Measurements from ENCODE around the gene TMEM168. TPM values are rescaled to one million over a fixed set of nuclear protein-coding genes. Genes with fewer than 3 reads are reported as not detected.
"Not testable (repeated sequence)": the region's sequence is repeated elsewhere in the genome, so short reads cannot be mapped to it uniquely, and the experiment has no call there.

Gene TMEM168
- polyA plus RNA-seq, 1 donor (not counting 4 experiments of a cell fraction or from before 2014, with no cell fraction given): 32.8 TPM

DNA sequence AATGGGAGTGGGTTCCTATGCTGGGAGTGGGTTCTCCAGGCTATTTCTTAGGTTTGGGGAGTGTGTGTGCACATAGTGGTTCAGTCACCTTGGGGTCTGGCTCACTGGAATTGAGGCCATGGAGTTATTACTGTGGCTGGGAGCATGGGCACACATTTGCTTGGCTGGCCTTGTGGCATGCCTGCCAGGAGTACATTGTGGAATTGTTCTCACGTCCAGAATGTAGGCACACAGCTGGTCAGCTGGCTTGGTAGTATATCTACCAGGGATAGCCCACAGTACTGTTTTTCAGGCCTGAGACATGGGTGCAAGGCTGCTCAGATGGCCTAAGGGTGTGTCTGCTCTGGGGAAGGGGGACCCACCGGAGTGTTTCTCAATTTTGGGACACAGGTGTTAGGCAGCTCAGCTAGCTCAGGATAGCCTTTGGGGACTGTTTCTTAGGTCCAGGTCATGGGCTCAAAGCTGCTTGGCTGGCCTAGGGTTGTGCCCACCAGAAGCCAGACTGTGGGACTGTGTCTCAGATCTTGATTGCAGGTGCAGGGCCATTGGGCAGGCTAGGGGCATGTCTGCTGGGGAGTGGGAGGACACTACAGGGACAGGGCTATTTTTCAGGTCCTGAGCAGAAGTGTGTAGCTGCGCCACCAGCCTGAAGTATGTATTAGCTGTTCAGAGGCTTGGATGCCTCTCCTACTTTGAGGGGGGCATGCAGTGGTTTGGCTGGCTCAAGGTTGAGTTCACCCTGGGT, 50.6 kb downstream of the TMEM168 start:
- Histone ChIP-seq H3K9ac (ENCODE audit: control insufficient read depth, extremely low read depth, insufficient read depth, low read length) (no peak overlapping the region), H3K79me2 (ENCODE audit: control insufficient read depth, insufficient read depth, low read length) (no peaks in the 10 kb centered on the region), H3K27ac (ENCODE audit: control insufficient read depth, insufficient read depth, low read length) (no peak overlapping the region), H3K4me2 (ENCODE audit: control insufficient read depth, extremely low read depth, insufficient read depth, low read depth, low read length) (no peak overlapping the region), H3K9me3 (ENCODE audit: control insufficient read depth, low read depth, low read length) (no peaks in the 10 kb centered on the region), H4K20me1 (ENCODE audit: control insufficient read depth, extremely low read depth, insufficient read depth, low read length) (no peaks in the 10 kb centered on the region), H2AFZ (ENCODE audit: control insufficient read depth, low read length) (no peak overlapping the region), H3K9me1 (ENCODE audit: control insufficient read depth, extremely low read depth, insufficient read depth, low read length) (no peaks in the 10 kb centered on the region), H3K27me3 (ENCODE audit: control insufficient read depth, extremely low read depth, insufficient read depth, low read length) (no peaks in the 10 kb centered on the region), H3K4me1 (ENCODE audit: control insufficient read depth, extremely low read depth, insufficient read depth, low read length) (no peaks in the 10 kb centered on the region), H3K36me3 (ENCODE audit: control insufficient read depth in 2 of 2, extremely low read depth in 1 of 2, insufficient read depth in 2 of 2, low read length in 2 of 2) (no peaks in the 10 kb centered on the region), H3K4me3 (ENCODE audit: control insufficient read depth in 2 of 3, extremely low read depth in 1 of 3, insufficient read depth in 2 of 3, low read depth in 1 of 3, low read length in 3 of 3) (no peak overlapping the region)
- dilution Hi-C loops (cut with MboI; ENCODE audit: extremely low pct_ligation_motif_present, low sequenced_read_pairs): no loop called here
- DNase-seq (ENCODE audit: low read depth, low spot score) (no peak), FAIRE-seq (no peak)
- TF ChIP-seq, protein P1, sequence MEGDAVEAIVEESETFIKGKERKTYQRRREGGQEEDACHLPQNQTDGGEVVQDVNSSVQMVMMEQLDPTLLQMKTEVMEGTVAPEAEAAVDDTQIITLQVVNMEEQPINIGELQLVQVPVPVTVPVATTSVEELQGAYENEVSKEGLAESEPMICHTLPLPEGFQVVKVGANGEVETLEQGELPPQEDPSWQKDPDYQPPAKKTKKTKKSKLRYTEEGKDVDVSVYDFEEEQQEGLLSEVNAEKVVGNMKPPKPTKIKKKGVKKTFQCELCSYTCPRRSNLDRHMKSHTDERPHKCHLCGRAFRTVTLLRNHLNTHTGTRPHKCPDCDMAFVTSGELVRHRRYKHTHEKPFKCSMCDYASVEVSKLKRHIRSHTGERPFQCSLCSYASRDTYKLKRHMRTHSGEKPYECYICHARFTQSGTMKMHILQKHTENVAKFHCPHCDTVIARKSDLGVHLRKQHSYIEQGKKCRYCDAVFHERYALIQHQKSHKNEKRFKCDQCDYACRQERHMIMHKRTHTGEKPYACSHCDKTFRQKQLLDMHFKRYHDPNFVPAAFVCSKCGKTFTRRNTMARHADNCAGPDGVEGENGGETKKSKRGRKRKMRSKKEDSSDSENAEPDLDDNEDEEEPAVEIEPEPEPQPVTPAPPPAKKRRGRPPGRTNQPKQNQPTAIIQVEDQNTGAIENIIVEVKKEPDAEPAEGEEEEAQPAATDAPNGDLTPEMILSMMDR (optimal IDR thresholded peaks at IDR 0.05 in 1 of 3, IDR thresholded peaks at IDR 0.05 in 1 of 3, conservative IDR thresholded peaks at IDR 0.05 in 1 of 3; ENCODE audit: extremely low read depth in 1 of 3, insufficient read depth in 2 of 3, low read length in 3 of 3): no peak
- TF ChIP-seq EZH2 (IDR thresholded peaks at IDR 0.05; ENCODE audit: low read length): no peak

- H3K9me3 ChIP-seq (ENCODE audit: control insufficient read depth, low read depth, low read length): no peaks in the 10 kb centered on the region
- no peaks in the 10 kb centered on the region for H3K79me2 ChIP-seq (ENCODE audit: control insufficient read depth, insufficient read depth, low read length)
- dilution Hi-C loops (cut with MboI; ENCODE audit: extremely low pct_ligation_motif_present, low sequenced_read_pairs): no loop called here
- TF ChIP-seq, protein P1 (optimal IDR thresholded peaks at IDR 0.05 in 1 of 3, IDR thresholded peaks at IDR 0.05 in 1 of 3, conservative IDR thresholded peaks at IDR 0.05 in 1 of 3; ENCODE audit: extremely low read depth in 1 of 3, insufficient read depth in 2 of 3, low read length in 3 of 3): no peak
- no peak for TF ChIP-seq EZH2 (IDR thresholded peaks at IDR 0.05; ENCODE audit: low read length)
- H3K4me1 ChIP-seq (ENCODE audit: control insufficient read depth, extremely low read depth, insufficient read depth, low read length): no peaks in the 10 kb centered on the region
- H3K9ac ChIP-seq (ENCODE audit: control insufficient read depth, extremely low read depth, insufficient read depth, low read length): no peak overlapping the region
- no peak overlapping the region for H3K27ac ChIP-seq (ENCODE audit: control insufficient read depth, insufficient read depth, low read length)
- DNase-seq (ENCODE audit: low read depth, low spot score) (no peak), FAIRE-seq (no peak)
- no peaks in the 10 kb centered on the region for H4K20me1 ChIP-seq (ENCODE audit: control insufficient read depth, extremely low read depth, insufficient read depth, low read length)
- no peak overlapping the region for H3K4me3 ChIP-seq (ENCODE audit: control insufficient read depth in 2 of 3, extremely low read depth in 1 of 3, insufficient read depth in 2 of 3, low read depth in 1 of 3, low read length in 3 of 3)
- H3K36me3 ChIP-seq (ENCODE audit: control insufficient read depth in 2 of 2, extremely low read depth in 1 of 2, insufficient read depth in 2 of 2, low read length in 2 of 2): no peaks in the 10 kb centered on the region
- H3K27me3 ChIP-seq (ENCODE audit: control insufficient read depth, extremely low read depth, insufficient read depth, low read length): no peaks in the 10 kb centered on the region
- no peak overlapping the region for H3K4me2 ChIP-seq (ENCODE audit: control insufficient read depth, extremely low read depth, insufficient read depth, low read depth, low read length)
- H3K9me1 ChIP-seq (ENCODE audit: control insufficient read depth, extremely low read depth, insufficient read depth, low read length): no peaks in the 10 kb centered on the region
- H2AFZ ChIP-seq (ENCODE audit: control insufficient read depth, low read length): no peak overlapping the region
Observed at GRCh38 chr7:112735261-112735660, 54.9 kb downstream of the TMEM168 start.

DNA sequence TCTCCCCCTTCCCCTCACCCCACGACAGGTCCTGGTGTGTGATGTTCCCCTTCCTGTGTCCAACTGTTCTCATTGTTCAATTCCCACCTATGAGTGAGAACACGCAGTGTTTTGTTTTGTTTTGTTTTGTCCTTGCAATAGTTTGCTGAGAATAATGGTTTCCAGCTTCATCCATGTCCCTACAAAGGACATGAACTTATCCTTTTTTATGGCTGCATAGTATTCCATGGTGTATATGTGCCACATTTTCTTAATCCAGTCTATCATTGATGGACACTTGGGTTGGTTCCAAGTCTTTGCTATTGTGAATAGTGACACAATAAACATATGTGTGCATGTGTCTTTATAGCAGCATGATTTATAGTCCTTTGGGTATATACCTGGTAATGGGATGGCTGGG, 58.9 kb downstream of the TMEM168 start:
- dilution Hi-C loops (cut with MboI; ENCODE audit: extremely low pct_ligation_motif_present, low sequenced_read_pairs): not testable (repeated sequence)

More for the DNA sequence above, 58.9 kb downstream of the TMEM168 start:
- not testable (repeated sequence) for FAIRE-seq; H3K9me1 ChIP-seq (ENCODE audit: control insufficient read depth, extremely low read depth, insufficient read depth, low read length); H3K9ac ChIP-seq (ENCODE audit: control insufficient read depth, extremely low read depth, insufficient read depth, low read length); H2AFZ ChIP-seq (ENCODE audit: control insufficient read depth, low read length); H3K4me2 ChIP-seq (ENCODE audit: control insufficient read depth, extremely low read depth, insufficient read depth, low read depth, low read length); H3K9me3 ChIP-seq (ENCODE audit: control insufficient read depth, low read depth, low read length); H3K27me3 ChIP-seq (ENCODE audit: control insufficient read depth, extremely low read depth, insufficient read depth, low read length); H4K20me1 ChIP-seq (ENCODE audit: control insufficient read depth, extremely low read depth, insufficient read depth, low read length); H3K79me2 ChIP-seq (ENCODE audit: control insufficient read depth, insufficient read depth, low read length); H3K27ac ChIP-seq (ENCODE audit: control insufficient read depth, insufficient read depth, low read length); H3K36me3 ChIP-seq (ENCODE audit: control insufficient read depth in 2 of 2, extremely low read depth in 1 of 2, insufficient read depth in 2 of 2, low read length in 2 of 2); H3K4me1 ChIP-seq (ENCODE audit: control insufficient read depth, extremely low read depth, insufficient read depth, low read length); DNase-seq (ENCODE audit: low read depth, low spot score); H3K4me3 ChIP-seq (ENCODE audit: control insufficient read depth in 2 of 3, extremely low read depth in 1 of 3, insufficient read depth in 2 of 3, low read depth in 1 of 3, low read length in 3 of 3)
